AG09319 (cell line): ENCODE measurements around the gene SLITRK2.

ENCODE experiments used
- DNase-seq: peaks from one replicate; pipeline ENCODE4 v3.0.0-alpha.2; 2010; ENCODE audit warnings: low read depth; ENCODE audit errors: extremely low read depth
- CTCF ChIP-seq: IDR thresholded peaks from 2 replicates; pipeline ENCODE4 v1.5.1; 2011; ENCODE audit warnings: low read depth, mild to moderate bottlenecking, inconsistent platforms, low read length, moderate library complexity

SLITRK2 gene, protein sequence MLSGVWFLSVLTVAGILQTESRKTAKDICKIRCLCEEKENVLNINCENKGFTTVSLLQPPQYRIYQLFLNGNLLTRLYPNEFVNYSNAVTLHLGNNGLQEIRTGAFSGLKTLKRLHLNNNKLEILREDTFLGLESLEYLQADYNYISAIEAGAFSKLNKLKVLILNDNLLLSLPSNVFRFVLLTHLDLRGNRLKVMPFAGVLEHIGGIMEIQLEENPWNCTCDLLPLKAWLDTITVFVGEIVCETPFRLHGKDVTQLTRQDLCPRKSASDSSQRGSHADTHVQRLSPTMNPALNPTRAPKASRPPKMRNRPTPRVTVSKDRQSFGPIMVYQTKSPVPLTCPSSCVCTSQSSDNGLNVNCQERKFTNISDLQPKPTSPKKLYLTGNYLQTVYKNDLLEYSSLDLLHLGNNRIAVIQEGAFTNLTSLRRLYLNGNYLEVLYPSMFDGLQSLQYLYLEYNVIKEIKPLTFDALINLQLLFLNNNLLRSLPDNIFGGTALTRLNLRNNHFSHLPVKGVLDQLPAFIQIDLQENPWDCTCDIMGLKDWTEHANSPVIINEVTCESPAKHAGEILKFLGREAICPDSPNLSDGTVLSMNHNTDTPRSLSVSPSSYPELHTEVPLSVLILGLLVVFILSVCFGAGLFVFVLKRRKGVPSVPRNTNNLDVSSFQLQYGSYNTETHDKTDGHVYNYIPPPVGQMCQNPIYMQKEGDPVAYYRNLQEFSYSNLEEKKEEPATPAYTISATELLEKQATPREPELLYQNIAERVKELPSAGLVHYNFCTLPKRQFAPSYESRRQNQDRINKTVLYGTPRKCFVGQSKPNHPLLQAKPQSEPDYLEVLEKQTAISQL

DNA sequence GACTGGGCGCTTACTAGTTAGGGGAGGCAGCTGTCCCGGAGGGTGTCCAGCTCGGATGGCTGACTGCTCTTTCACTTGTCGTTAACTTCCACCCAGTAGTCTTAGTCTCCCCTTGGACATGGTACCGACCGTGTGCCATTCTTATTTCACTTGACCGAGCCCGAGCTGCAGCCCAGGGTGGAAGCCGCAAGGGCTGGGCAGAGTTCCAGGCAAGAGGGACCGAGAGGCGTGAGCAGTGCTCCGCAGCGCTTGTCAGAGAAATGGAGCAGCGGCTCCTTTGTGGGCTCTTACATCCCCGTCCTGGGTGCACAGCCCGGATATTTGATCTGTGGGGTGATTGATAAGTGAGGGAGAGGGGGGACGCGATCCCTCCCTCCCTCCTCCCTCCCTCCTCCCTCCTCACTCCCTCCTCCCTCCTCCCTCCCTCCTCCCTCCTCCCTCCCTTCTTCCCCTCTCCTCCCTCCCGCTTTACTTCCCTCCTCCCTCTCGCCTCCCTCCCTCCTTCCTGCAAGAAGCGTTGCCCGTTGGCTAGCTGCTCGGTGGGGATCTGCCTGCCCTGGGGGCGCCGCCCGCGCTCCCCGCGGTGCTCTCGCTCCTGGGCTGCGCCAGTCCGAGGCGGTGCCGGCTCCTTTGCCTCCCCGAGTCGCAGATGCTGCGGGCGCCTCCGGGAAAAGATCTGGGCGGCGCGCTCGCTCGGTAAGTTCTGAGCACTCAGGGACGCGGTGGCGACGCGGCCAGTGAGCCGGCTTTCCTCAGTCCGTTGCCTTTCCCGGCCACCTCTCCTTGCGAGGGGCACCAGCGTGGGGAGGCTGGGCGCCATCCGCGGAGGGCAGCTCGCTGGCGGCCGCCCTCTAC, at the start of gene SLITRK2:
TSS of gene SLITRK2 (plus strand) at position 499 of the 855 bp plus-strand sequence. CDS start 4,597 bp downstream, outside the sequence.
- no peak for DNase-seq
- no peak for TF ChIP-seq CTCF

DNA sequence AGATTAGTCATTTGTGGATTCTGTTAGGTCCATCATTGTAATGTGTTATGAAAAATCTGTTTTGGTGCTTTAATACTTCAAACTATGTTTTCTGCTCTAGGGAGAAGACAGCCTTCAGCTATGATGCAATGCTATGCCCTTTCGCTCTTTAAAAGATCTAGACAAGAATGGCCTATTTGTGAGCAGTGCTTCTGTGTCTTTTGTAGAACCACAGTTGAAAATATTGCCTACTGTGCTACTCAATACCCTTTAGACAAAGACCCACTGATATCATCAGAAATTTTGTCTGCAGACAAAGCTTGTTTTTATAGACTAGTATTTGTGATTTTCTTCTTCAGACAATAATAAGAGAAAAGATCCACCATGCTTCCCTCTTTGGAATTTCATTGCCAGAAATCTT, 44.6 kb upstream of the SLITRK2 start:
- no peak for TF ChIP-seq CTCF

DNA sequence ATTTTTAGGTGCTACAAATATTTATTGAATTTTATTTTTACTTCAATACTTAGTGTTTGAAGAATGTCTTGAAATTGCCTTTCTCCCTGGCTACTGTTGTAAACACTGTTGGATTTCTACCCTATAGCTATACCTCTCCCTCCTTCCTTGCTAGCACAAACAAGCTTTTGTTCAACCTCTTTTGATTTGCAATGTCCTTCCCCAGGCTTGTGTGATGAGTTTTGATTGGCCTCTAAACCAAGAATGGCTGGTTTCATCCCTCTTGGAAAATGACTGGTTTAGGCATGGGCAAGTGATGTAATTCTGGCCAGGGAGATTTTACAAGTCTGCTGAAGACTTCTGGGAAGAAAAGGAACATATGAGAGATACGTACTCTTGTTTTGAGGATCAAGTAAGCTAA, 25.3 kb upstream of the SLITRK2 start:
- DNase-seq, result no peak
- TF ChIP-seq CTCF, result no peak

More for the DNA sequence above, 44.6 kb upstream of the SLITRK2 start:
- DNase-seq, result no peak

DNA sequence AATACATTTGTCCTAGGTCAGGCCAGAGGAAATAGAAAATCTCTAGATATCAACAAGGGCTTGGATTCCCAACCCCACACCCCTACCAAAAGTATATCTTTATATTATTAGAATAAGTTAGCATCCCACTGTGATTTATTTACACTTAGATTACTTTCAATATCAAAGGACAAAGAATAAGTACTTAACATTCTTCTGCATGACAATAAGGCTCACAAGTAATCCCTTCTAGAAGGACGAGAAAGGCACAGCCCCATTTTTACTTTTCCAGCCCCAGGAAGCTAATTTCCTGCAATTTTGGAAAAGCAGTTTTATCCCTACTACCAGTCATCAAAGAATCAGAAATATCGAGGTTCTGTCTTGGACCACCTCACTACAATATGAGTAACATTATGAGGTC, 14.1 kb upstream of the SLITRK2 start:
- TF ChIP-seq CTCF, result no peak
- no peak for DNase-seq

DNA sequence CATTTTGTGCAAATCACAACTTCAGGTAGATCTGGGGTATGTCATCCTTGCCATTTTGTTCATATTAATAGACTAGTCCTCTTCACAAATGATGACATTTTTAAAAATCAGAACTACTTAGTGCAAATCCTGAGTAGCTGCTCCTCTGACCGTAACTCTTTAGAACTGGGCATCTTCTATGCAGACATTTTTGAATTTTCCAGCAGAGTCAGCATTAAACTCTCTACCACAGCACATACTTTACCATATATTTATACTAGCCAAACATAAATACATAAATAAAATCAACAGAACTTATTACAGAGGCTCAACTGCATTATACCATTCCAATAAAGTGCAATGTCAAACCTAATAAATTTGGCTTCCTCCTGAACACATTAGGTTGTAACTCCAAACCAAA, 4.5 kb upstream of the SLITRK2 start:
- TF ChIP-seq CTCF, result no peak
- DNase-seq, result no peak

GRCh38 chrX:145816601-145817315, 871 bp upstream of the SLITRK2 start:
- TF ChIP-seq CTCF, result no peak
- DNase-seq, result no peak
